Type B pancreatic cell (in vitro differentiated cells): Measurements from ENCODE around the gene CPLX1. TPM values are rescaled to one million over a fixed set of nuclear protein-coding genes. Genes with fewer than 3 reads are reported as not detected.
A peak's percentile ranks its signal among the peaks of the same experiment; 100 is the strongest.

Source experiments
- DNase-seq: peaks from one replicate; pipeline ENCODE4 v3.0.0; 2021; ENCODE audit warnings: mixed read lengths; ENCODE audit not compliant: unreplicated experiment; ENCODE audit errors: extremely low spot score
- H3K27ac Mint-ChIP-seq: 2 replicates; pipeline ENCODE4 v1.8.0; 2021; ENCODE audit warnings: mild to moderate bottlenecking, mixed read lengths
- H3K27me3 Mint-ChIP-seq: 2 replicates; pipeline ENCODE4 v1.8.0; 2021; ENCODE audit warnings: mixed read lengths
- H3K36me3 Mint-ChIP-seq: 2 replicates; pipeline ENCODE4 v1.8.0; 2021; ENCODE audit warnings: mixed read lengths
- H3K4me1 Mint-ChIP-seq: one replicate; pipeline ENCODE4 v1.8.0; 2021; ENCODE audit warnings: mixed read lengths; ENCODE audit not compliant: unreplicated experiment
- H3K4me3 Mint-ChIP-seq: 2 replicates; pipeline ENCODE4 v1.8.0; 2021; ENCODE audit warnings: mild to moderate bottlenecking, mixed read lengths
- H3K9me3 Mint-ChIP-seq: 2 replicates; pipeline ENCODE4 v1.8.0; 2021; ENCODE audit warnings: mixed read lengths
- CTCF ChIP-seq: fragments of 200-600 bp; sonication (generic); conservative IDR thresholded peaks from 2 replicates; pipeline ENCODE4 v1.5.0; 2021; ENCODE audit warnings: antibody characterized with exemption, mild to moderate bottlenecking
- total RNA-seq: library from RNA; stranded (reverse); gene quantifications from 2 replicates; pipeline ENCODE4 v1.2.1, GENCODE V29; 2021; ENCODE audit warnings: low replicate concordance

The CPLX1 gene
- total RNA-seq, 1 donor from 2014 or later: 5.6 TPM

DNA sequence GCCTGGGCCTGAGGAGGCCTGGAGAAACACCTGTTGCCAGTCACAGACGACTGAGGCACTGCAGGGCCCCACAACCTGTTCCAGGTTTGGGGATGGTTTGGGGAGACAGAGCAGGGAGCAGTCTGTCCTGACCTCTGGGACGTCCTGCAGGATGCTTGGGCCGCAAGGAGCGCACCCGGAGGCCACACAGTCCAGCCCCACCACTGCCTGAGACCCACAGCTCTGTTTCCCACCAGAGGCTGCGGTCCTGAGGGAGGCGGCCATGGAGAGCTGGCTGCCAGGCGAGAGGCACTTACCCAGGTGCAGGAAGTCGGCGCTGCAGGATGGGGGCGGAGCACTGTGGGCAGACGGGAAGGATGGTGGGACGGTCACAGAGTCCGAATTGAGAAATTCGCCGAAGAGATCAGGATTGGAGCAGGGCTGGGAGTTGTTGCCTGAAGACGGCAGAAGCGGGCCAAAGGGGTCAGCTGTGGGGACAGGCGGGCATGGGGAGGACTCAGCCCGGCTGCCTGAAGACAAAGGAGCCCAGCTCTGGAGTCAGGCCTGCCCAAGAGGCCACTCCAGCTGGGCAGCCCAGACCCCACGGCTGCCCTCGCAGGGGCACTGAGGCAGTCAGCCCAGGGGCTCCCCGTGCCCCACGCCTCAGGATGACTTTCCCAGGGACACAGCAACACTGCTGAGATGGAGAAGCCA, 40.3 kb upstream of the CPLX1 start:
- Mint-ChIP-seq H3K9me3 (peaks cover 6% of the 10 kb centered on the region), H3K27ac (no peak overlapping the region), H3K4me3 (no peak overlapping the region), H3K4me1 (no peaks in the 10 kb centered on the region), H3K27me3 (no peaks in the 10 kb centered on the region), H3K36me3 (peaks cover 13% of the 10 kb centered on the region)
- DNase-seq: peak; percentile 60
- no peak for TF ChIP-seq CTCF

- no peak overlapping the region for H3K27ac Mint-ChIP-seq
- DNase-seq: peak; percentile 64
- peaks cover 6% of the 10 kb centered on the region for H3K9me3 Mint-ChIP-seq
- peaks cover 13% of the 10 kb centered on the region for H3K36me3 Mint-ChIP-seq
- no peaks in the 10 kb centered on the region for H3K4me1 Mint-ChIP-seq
- H3K27me3 Mint-ChIP-seq: no peaks in the 10 kb centered on the region
- H3K4me3 Mint-ChIP-seq: no peak overlapping the region
- no peak for TF ChIP-seq CTCF
Observed at GRCh38 chr4:865572-865971, 39.6 kb upstream of the CPLX1 start.

GRCh38 chr4:865121-865465, 39.2 kb upstream of the CPLX1 start:
- H3K36me3 Mint-ChIP-seq: peaks cover 16% of the 10 kb centered on the region

DNA sequence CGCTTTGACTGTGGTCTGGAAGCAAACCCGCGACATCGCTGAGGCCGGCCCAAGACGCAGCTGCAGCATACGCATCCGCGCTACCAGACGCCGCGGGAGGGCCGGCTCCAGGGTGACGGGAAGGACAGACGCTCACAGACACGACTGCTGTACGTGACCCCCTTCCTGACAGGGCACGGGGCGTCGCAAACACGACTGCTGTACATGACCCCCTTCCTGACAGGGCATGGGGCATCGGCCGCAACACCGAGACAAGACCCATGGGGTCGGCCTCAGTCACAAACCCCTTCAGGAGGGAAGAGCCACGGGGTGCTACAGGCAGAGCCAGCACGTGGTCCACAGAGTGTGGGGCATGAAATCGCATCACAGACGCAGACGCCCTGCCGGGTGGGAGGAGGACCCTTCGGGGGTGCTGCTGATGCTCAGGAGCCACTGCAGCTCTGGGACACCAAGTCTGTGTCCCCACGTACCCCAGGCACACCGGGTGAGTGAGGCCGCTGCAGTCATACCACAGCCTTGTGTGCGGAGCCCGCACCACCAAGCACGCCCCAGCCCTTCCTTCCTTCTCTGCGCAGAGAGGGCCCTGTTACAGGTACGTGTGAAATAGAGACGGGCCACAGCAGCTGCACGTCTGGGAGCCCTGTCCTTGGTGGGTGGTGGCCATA, 38.7 kb upstream of the CPLX1 start:
- H3K9me3 Mint-ChIP-seq: peaks cover 6% of the 10 kb centered on the region
- H3K4me3 Mint-ChIP-seq: no peak overlapping the region

More at GRCh38 chr4:865121-865465, 39.2 kb upstream of the CPLX1 start:
- no peak for DNase-seq
- Mint-ChIP-seq H3K9me3 (peaks cover 6% of the 10 kb centered on the region), H3K27me3 (no peaks in the 10 kb centered on the region), H3K4me1 (no peaks in the 10 kb centered on the region), H3K27ac (no peak overlapping the region), H3K4me3 (no peak overlapping the region)
- TF ChIP-seq CTCF: no peak

DNA sequence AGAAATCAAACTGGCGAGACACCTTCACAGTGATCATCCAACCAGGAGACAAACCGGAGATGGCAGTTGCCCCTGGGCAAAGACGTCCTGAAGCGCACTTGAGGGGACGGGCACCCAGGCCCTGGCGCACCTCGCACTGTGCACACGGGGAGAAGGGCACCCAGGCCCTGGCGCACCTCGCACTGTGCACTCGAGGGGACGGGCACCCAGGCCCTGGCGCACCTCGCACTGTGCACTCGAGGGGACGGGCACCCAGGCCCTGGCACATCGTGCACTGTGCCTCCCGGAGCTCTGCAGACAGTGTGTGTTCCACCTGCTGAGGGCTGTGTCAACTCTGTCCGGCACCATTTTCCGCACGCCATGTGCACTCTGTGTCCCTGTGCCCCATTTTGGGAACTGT, 34.6 kb upstream of the CPLX1 start:
- DNase-seq: no peak
- no peaks in the 10 kb centered on the region for H3K4me1 Mint-ChIP-seq
- H3K27me3 Mint-ChIP-seq: no peaks in the 10 kb centered on the region
- H3K9me3 Mint-ChIP-seq: peaks cover 6% of the 10 kb centered on the region
- no peak overlapping the region for H3K4me3 Mint-ChIP-seq
- H3K36me3 Mint-ChIP-seq: peaks cover 22% of the 10 kb centered on the region
- no peak for TF ChIP-seq CTCF
- H3K27ac Mint-ChIP-seq: no peak overlapping the region

More for the DNA sequence above, 38.7 kb upstream of the CPLX1 start:
- Mint-ChIP-seq H3K27me3 (no peaks in the 10 kb centered on the region), H3K27ac (no peak overlapping the region), H3K4me1 (no peaks in the 10 kb centered on the region), H3K36me3 (peaks cover 13% of the 10 kb centered on the region)
- peak; percentile 64 for DNase-seq
- no peak for TF ChIP-seq CTCF
